ENCODE measurements around the gene TNK2.
"Not testable (repeated sequence)": the region's sequence is repeated elsewhere in the genome, so short reads cannot be mapped to it uniquely, and the experiment has no call there.

Gene TNK2

DNA sequence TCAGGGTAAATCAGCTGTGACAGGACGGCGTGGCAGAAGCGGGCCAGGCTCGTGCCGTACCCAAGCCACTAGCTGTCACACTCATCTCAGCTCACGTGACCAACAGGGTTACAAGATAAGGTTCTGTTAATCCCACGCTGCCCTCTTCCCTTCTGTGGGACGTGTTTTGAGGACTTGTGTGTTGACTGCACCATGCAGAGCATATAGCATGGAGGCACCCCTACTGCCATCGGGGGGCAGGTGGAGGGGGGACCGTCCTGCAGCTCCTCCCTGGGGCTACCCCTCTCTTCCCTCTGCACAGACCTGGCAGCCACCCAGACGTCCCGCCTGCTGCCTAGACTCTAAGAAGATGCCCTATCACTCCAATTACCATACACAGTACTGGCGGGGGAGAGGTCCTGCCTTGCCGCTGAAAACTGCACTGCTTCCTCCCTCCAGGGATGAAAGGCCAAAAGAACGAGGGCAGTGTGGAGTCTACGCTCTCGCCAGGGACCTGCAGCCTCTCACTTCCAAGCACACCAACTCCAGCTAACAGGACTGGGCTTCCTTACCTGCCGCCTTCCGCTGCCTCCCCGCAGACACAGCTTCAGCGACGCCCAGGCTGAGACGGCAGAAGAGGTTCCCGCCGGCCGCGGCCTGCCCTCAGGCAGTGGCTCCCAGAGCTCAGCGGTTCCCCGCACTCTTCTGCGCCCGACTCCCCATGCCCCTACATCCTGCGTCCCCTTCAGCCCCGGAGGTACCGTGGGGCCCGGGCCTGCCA is at the start of gene TNK2:
TNK2 (minus strand) TSS at position 618 of the 760 bp plus-strand sequence. CDS start 19,963 bp downstream, outside the sequence.
- peak; percentile 47 for DNase-seq (ENCODE audit: low read depth)

DNA sequence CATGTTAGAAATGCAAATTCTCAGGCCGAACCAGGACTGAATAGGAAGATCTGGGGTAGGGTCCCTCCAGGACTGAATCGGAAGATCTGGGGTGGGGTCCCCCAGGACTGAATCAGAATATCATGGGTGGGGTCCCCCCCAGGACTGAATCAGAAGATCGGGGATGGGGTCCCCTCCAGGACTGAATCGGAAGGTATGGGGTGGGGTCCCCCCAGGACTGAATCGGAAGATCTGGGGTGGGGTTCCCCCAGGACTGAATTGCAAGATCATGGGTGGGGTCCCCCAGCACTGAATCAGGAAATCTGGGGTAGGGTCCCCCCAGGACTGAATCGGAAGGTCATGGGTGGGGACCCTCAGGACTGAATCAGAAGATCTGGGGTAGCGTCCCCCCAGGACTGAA is 48.2 kb upstream of the TNK2 start:
- DNase-seq (ENCODE audit: low read depth), result no peak

DNA sequence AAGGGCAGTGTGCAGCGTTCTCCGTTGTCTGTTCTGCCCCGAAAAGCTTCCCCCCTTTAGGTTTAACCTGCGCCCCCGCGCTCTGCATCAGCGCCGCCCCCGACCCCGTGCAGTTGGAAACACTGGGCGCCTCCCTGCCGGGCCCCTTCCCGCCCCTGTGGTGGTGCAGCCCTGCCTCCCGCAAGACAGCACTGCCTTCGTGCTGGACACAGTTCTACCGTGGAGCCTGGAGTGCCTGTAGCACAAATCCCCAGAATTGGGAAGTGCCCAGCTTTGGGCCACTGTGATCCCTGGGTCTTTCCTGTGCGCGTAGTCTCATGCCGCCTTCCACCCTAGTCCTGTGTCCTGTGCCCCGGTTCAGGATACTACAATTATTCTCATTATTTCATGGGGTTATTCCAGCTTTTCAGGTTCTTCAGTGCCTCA is 47.1 kb upstream of the TNK2 start:
- peak; percentile 67 for DNase-seq (ENCODE audit: low read depth)

DNA sequence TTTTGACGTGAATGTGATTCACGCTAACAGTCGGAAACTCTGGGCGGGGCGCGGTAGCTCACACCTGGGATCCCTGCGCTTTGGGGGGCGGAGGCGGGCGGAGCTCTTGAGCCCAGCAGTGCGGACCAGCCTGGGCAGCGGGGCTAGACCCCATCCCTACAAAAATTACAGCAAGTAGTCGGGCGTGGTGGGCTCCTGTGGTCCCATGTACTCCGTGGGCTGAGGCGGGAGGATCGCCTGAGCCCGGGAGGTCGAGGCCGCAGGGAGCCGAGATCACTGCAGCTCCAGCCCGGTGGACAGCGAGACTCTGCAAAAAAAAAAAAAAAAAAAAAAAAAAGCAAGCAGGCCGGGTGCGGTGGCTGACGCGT is 46.4 kb upstream of the TNK2 start:
- DNase-seq (ENCODE audit: low read depth), result peak; percentile 31

DNA sequence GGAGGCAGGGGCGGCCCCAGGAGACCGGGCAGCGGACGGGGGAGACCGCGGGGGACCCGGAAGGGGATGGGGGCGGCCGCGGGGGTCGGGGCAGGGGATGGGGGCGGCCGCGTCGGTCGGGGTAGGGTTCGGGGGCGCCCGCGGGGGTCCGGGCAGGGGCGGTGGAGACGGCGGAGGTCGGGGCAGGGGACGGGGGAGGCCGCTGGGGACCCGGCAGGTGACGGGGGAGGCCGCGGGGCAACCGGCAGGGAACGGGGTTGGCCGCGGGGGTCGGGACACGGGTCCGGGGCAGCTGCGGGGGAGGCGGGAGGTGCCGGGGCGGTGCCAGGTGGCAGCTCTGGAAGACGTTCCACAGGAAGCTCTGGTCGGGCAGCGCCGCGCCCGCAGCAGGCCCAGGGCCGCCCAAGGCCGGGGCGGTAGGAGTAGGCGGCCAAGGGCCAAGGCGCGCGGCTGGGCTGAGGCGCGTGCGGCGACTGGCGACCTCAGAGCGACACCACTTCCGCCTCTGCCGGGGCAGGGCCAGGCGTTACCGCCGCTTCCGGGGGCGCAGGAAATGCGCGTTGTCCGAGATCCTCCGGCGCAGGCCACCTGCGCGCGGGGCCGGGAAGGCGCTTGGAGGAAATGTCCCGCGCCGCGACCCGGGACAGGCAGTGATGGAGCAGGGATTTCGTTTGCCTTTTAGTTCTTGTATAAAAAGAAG is 45.9 kb upstream of the TNK2 start:
- DNase-seq (ENCODE audit: low read depth), result peak; percentile 82

DNA sequence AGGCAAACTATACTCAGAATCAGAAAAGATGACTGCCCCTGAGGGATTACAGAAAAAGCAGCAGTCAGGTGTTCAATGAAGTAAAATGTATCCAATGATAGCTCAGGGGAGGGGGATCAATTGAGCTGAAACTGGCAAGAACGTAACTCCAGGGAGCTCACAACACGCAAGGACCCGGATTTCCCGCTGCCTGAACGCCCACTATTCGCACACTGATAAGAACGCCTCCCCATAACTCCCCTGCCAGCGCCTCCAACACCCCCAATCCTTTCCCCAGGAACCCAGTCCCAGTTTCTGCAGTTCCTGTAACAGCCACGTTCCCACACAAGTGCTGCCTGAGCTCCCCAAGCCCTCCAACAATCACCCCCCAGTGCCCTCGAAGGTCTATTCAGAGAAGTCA is 44.2 kb upstream of the TNK2 start:
- DNase-seq (ENCODE audit: low read depth), result not testable (repeated sequence)

DNA sequence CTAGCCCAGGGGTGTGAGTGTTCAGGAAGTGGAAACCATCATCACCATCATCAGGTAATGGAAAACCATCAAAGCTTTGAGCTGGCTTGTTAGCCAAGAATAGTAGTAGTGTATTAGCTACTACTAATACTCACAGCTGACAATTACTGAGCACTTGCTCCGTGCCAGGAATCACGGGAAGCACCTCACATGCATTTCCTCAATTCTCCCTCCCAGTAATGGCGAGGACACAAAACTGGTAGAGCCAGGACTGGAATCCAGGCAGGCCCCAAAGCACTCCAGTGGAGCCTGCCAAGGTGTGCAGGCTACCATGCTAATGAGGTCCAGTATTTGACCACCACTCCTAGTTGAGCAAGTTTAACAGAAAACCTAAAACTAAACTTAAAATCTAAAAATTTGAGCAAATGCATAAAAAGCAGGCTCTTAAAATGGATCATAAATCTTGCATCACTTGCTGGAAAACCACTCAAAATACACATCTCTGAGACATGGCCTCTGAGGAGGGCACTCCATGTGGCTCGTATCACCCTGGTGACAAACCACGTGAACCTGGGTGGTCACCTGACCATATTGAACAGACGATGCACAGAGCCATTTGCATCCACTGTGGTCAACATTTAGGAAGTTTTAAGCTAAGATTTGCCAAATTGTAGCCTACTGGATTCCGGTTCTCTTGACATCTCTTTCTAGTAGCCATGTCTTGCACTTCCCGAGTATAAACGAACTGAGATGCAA is 43.3 kb upstream of the TNK2 start:
- not testable (repeated sequence) for DNase-seq (ENCODE audit: low read depth)

DNA sequence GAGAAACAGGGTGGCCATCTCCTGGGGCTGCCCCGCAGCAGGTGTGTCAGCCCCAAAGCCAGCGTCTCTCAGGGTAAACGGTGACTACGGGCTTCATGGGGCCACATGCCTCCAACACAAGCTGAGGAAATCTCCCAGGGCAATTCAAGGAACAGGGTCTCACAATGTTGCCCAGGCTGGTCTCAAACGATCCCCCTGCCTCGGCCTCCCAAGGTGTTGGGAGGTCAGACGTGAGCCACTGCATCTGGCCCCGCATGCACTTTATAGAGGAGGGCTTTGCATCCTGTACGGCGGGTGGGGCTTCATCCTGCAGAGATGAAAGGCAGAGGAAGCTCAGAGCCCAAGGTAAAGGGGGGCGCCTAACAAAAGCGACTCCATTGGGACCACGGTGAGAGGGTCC is 42.4 kb upstream of the TNK2 start:
- not testable (repeated sequence) for DNase-seq (ENCODE audit: low read depth)

DNA sequence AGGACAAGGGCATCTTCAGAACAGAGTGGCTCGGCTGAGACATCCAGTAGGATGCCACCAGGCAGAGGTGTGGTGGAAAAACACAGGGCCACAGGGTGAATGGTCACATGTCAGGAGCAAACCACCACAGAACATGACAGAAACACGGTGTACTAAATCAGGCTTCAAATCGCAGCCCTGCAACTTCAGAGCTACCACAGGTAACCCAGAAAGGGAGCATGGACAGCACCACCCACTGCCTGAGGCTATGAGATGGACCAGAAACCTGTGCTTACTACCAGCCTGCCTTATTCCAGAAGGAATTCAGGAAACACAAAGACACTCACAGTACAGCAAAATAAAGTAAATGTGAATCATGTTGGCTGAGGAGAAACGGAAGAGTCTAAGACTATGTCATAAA is 41.8 kb upstream of the TNK2 start:
- DNase-seq (ENCODE audit: low read depth), result not testable (repeated sequence)

DNA sequence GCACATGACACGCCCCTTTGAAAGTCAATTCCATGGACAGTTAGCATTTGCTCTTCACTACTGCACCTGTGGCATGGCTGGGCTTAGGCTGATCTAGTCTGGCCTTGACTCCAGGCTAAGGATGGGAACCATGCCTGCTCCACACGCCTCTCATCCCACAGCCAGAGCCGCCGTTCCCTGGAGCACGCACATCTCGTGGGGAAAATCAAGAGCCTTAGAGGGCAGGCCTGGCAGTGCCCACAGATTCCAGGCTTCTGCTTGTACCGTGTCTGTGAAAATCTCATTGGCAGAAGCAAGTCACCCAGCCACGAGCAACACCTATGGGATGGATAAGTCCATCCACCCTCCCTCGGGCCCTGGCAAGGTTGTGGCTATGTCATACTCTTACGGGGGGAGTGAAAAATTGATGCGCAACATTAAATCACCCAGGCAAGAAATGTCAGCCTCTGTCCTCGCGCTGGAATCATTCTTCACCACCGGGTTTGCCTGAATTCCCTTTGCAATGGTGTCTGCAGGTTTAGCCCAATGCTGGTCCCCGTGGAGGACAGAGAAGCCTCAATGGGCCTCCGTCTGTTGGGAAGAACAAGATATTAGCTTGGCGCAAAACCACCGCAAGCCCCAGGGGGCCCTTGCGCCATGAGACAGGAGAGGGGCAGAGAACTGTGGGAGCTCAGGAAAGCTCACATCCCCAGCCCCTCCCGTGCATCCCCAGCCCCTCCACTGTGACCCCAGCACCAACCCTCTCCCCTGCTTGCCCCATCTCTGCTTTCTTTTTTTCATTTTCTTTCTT is 38.8 kb upstream of the TNK2 start:
- DNase-seq (ENCODE audit: low read depth), result not testable (repeated sequence)

DNA sequence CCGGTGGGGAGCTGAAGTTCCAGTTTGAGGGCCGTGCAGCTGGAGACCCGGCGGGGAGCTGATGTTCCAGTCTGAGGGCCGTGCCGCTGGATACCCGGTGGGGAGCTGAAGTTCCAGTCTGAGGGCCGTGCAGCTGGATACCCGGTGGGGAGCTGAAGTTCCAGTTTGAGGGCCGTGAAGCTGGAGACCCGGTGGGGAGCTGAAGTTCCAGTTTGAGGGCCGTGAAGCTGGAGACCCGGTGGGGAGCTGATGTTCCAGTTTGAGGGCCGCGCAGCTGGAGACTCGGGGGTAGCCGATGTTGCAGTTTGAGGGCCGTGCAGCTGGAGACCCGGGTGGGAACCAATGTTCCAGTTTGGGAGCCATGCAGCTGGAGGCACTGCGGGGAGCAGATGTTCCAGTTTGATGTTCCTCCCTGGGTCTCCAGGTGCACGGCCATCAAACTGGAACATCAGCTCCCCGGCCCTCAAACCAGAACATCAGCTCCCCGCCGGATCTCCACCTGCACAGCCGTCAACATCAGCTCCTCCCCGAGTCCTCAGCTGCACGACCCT is 33.0 kb upstream of the TNK2 start:
- not testable (repeated sequence) for DNase-seq (ENCODE audit: low read depth)

DNA sequence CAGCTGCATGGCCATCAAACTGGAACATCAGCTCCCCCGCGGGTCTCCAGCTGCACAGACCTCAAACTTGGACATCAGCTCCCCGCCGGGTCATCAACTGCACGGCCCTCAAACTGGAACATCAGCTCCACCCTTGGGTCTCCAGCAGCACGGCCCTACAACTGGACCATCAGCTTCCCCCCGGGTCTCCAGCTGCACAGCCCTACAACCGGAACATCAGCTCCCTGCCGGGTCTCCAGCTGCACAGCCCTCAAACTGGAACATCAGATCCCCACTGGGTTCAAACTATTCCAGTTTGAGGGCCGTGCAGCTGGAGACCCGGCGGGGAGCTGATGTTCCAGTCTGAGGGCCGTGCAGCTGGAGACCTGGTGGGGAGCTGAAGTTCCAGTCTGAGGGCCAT is 32.5 kb upstream of the TNK2 start:
- DNase-seq (ENCODE audit: low read depth), result not testable (repeated sequence)

DNA sequence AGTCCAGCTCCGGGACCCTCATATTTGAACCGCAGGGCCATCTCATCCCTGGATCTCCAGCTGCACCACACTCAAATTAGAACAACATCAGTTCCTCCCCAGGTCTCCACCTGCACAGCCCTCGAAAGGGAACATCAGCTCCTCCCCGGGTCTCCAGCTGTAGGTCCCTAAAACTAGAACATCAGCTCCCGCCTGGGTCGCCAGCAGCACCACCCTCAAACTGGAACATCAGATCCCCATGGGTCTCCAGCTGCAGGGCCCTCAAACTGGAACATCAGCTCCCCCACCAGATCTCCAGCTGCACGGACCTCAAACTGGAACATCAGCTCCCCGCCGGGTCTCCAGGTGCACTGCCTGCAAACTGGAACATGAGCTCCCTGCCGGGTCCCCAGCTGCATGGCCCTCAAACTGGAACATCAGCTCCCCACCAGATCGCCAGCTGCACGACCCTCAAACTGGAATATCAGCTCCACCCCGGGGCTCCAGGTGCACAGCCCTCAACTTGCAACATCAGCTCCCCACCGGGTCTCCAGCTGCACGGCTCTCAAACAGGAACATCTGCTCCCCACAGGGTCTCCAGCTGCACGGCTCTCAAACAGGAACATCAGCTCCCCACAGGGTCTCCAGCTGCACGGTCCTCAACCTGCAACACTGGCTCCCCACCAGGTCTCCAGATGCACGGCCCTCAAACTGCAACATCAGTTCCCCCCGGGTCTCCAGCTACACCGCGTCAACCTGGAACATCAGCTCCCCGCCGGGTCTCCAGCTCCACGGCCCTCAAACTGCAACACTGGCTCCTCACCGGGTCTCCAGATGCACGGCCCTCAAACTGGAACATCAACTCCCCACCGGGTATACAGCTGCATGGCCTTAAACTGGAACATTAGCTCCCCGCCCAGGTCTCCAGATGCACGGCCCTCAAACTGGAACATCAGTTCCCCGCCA is 31.4 kb upstream of the TNK2 start:
- not testable (repeated sequence) for DNase-seq (ENCODE audit: low read depth)

DNA sequence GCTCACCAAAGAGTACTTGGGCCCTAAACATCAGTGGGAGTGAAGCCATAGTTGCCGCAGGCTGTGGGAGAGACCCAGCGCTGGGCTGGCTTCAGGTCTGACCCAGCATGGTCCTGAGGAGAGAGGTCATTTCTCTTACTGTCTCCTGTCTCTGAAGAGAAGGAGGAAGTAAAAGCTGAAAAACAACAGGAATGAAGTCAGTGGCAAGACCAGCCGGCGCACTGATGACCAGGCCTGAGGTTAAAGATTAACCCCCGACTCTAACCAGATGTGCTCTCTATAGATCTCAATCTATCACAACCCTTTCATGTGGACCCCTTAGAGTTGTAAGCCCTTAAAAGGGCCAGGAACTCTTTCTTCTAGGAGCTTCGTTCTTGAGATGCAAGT is 24.7 kb upstream of the TNK2 start:
- DNase-seq (ENCODE audit: low read depth), result not testable (repeated sequence)

DNA sequence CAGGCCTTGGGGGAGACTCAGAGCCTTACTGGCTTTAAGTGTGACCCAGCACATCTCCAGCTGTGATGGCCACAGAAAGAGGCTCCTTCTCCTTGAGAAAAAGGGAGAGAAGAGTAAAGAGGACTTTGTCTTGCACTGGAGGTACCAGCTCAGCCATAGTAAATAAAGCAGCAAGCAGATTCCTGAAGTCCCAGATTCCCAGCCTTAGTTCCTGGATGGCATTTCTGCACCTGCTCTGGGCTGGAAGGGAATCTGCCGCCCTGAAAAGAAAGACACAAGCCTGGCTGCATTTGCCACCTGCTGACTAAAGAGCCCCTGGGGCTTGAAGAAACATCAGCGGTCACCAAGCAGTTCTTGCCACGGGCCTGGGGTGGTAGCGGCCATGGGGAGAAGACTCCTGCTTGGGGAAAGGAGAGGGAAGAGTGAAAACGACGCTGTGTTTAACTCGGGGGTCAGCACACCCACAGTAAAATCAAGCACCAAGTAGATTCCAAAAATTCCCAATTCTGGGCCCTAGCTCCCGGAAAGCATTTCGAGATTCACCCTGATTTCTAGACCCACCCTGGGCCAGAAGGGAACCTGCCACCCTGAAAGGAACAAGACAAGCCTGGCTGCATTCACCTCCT is 24.2 kb upstream of the TNK2 start:
- DNase-seq (ENCODE audit: low read depth), result no peak

DNA sequence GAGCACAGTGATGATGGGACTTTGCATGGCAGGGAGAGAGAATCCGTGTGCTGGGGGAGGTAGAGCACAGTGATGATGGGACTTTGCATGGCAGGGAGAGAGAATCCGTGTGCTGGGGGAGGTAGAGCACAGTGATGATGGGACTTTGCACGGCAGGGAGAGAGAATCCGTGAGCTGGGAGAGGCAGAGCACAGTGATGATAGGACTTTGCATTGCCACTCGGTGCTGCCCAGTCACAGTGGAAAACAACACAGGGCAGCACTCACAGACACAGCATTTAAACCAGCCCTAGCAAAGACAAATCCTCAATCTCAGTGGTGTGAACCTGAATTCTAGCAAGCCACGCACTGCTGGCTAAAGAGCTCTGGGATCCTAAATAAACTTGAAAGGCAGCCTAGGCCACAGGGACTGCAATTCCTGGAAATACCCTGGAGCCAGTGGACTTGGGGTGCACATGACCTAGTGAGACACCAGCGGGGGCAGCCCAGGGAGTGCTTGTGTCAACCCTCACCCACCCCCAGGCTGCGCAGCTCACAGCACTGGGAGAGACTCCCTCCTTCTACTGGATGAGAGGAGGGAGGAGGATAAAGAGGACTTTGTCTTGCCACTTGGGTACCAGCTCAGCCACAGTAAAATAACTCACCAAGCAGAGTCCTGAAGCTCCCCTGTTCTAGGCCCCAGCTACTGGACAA is 23.4 kb upstream of the TNK2 start:
- DNase-seq (ENCODE audit: low read depth), result no peak

DNA sequence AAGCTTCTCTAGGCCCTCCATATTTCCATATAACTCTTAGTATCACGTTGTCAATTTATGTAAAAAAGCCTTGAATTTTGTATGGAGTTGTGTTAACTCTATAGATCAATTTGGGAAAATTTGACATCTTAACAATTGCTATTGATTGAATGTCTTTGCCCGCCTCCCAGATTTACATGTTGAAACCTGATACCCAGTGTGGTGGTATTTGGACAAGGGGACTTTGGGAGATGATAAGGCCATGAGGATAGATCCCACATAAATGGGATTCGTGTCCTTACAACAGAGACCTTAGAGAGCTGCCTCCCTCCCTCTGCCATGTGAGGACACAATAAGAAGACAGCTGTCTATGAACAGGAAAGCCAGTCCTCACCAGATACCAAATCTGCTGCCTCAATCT is 21.1 kb upstream of the TNK2 start:
- DNase-seq (ENCODE audit: low read depth), result no peak

DNA sequence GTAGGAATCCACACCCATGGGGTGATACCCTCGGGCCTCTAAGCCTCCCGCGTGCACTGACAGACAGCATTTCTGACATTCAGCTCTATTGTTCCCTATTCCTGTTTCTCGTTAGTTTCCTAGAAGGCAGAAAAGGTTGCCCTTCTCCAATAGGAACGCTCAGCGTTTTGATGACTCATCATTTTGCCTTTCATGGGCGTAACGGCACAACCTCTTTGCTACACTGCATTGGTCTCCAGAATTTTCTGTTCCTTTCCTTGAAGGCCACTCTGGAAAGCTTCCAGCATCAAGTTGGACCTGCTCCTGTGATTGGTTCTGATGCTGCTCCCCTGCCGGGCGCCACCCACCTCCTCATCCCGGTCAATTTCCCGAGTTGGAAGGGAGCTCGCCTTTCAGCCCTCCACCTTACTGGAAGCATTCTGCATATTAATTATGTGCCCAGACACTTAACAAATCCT is 13.0 kb upstream of the TNK2 start:
- no peak for DNase-seq (ENCODE audit: low read depth)

DNA sequence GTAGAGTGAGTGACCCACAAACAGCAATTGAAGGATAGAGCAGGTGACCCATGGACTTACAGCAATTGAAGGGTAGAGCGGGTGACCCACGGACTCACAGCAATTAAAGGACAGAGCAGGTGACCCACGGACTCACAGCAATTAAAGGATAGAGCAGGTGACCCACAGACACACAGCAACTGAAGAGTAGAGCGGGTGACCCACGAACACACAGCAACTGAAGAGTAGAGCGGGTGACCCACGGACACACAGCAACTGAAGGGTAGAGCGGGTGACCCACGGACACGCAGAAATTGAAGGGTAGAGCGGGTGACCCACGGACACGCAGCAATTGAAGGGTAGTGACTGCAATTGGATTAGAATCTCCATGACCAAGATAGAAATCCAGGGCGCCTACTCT is 9.8 kb upstream of the TNK2 start:
- no peak for DNase-seq (ENCODE audit: low read depth)

Measured in activated T-cell treated with anti-CD3 and anti-CD28 coated beads for 48 hours (primary cell).